ENCODE measurements around the gene USP34.
"Not testable (repeated sequence)": the region's sequence is repeated elsewhere in the genome, so short reads cannot be mapped to it uniquely, and the experiment has no call there.

USP34 gene

DNA sequence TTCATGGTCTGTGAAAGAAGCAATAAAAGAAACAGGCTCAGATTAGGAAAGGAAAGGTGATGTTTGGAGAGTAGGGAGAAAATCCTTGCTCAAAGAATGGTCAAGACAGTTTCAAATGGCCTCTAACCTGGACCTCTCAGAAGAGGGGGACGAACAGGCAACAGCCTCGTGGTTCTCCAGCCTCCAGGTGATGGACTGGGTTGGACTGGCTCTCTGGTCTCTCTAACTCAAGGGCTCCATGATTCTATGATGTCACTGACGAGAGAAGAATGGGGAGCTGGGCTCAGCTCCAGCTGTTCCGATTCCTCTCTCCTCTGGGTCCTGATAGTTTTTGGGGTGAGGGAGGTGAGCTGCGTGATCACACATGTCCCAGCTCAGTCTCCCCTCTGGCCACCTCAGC lies 309.0 kb downstream of the USP34 start, which contains the start of gene C2orf74:
Gene C2orf74 (plus strand): TSS at position 301 of the 400 bp plus-strand sequence. CDS start 327 bp downstream, outside the sequence.
- DNase-seq (ENCODE audit: low spot score) (no peak), FAIRE-seq (no peak)

DNA sequence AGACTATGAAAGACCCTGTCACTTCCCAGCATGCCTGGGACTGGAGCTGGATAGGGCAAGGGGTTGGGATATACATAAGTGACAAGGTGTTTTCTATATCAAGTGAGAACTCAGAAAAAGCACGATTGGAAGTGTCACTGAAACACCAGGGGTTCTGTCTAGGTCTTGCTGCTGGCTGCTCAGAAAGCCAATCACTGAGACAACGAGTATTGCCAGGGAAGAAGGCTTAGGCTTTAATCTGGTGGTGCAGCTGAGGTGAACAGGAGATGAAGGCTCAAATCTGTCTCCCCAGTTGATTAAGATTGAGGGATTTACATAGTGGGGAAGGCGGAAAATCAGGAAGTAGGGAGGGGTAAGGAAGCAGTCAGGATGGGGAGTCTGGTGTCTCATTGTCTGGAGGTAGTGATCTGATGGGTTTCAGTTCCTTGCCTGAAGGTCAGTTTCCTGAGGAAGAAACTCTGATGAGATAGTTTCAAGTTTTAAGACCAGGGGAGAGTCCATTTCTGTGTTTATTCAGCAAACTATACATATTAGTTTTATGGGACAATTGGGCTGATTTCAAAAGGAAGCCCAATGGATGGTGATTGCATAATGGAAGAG lies 312.4 kb downstream of the USP34 start:
- FAIRE-seq: no peak
- no peak for DNase-seq (ENCODE audit: low spot score)

DNA sequence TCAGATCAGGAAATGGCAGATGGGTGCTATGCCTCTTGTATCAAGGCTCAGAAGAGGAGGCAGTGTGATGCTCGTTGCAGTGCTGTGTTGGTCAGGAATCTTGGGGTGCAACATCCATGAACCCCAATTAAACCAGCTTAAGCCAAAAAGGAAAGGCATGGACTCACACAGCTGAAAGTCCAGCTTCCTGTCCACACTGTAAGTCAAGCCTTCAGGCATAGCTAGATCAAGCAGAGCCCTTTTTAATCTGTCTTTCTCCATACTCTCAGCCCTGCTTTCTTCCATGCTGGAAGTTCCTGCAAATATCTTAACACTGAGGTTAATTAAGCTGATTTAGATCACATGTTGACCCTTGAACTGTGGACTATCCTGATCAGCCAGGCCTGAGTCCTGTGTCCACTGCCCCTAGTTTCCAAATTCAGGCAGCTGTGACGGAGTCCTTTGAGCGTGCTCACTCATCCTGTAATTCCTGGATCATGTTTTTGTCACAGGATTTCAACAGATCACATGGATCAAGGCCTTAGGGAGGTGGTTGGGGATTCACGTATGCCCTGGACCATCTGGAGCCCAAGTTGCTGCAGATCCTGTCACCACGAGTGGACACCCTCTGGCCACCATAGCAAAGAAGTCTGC lies 313.4 kb downstream of the USP34 start:
- no peak for DNase-seq (ENCODE audit: low spot score)

DNA sequence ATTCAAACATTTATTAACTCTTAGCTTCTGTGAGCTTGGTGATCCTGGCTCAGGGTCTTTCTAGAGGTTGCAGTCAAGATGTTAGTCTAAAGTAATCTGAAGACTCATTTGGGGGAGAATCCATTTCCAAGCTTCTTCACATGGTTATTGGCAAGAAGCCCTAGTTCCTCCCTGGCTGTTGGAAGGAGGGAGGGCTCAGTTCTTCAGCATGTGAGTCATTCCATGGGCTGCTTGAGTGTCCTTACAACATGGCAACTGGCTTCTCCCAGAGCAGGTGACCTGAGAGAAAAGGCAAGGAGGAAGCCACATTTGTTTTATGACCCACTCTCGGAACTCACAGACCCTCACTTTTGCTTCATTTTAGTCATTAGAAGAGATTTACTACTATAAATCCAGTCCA lies 319.5 kb downstream of the USP34 start:
- DNase-seq (ENCODE audit: low spot score): no peak
- no peak for FAIRE-seq

More for the DNA sequence above, 313.4 kb downstream of the USP34 start:
- FAIRE-seq: no peak

DNA sequence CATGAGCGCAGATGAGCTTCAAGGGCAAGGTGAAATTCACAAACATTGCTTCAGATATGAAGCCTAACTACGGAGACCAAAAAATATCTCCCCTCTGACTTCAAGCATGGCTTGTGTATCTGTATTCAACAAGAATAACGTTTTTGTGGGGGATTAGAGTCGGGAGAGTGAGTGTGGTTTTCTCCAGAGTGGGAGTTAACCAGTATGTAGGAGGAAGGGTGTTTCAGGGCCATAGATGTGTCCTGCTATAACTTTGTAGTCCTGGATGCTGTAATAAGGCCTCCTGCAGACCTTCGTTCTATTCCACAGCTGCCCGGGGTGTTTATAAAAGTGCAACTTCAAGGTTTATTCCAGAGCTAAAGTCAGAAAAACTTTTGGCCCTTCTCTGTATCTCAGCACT lies 321.8 kb downstream of the USP34 start:
- no peak for FAIRE-seq
- DNase-seq (ENCODE audit: low spot score): no peak

GRCh38 chr2:61148091-61148490 lies 322.8 kb downstream of the USP34 start:
- not testable (repeated sequence) for FAIRE-seq; DNase-seq (ENCODE audit: low spot score)

- no peak for FAIRE-seq
Observed at GRCh38 chr2:61145990-61146389, 324.9 kb downstream of the USP34 start.

GRCh38 chr2:61144697-61145268 lies 326.1 kb downstream of the USP34 start:
- DNase-seq (ENCODE audit: low spot score): peak; percentile 99
- peak; percentile 53 for FAIRE-seq

More at GRCh38 chr2:61145990-61146389, 324.9 kb downstream of the USP34 start:
- no peak for DNase-seq (ENCODE audit: low spot score)

- no peak for FAIRE-seq
Observed at GRCh38 chr2:61141151-61141550, 329.7 kb downstream of the USP34 start.

GRCh38 chr2:61138859-61139258 lies 332.0 kb downstream of the USP34 start:
- no peak for DNase-seq (ENCODE audit: low spot score)
- FAIRE-seq: no peak

More at GRCh38 chr2:61141151-61141550, 329.7 kb downstream of the USP34 start:
- no peak for DNase-seq (ENCODE audit: low spot score)

Measured in urothelium cell line (cell line).